HEK293 (cell line): Measurements from ENCODE around the gene FNDC5.
A peak's percentile ranks its signal among the peaks of the same experiment; 100 is the strongest.

Experiments
- CTCF ChIA-PET: fragments of 350-600 bp; formaldehyde crosslinking; extraction: SDS; loops from one replicate; lab custom pipeline; 2021; ENCODE audit warnings: antibody characterized with exemption; lab: Yijun Ruan, JAX
- POLR2A ChIA-PET: fragments of 300-600 bp; formaldehyde crosslinking; extraction: SDS; loops from one replicate; lab custom pipeline; 2020; ENCODE audit warnings: antibody characterized with exemption, inconsistent platforms; lab: Yijun Ruan, JAX
- H3K27ac ChIP-seq: fragments of 200-500 bp; sonication (Bioruptor generic); 2 replicates; pipeline ENCODE4 v1.5.1; 2014; ENCODE audit warnings: low read depth, low read length, control low read depth, inconsistent platforms; ENCODE audit errors: extremely low read depth
- H3K36me3 ChIP-seq, 2 experiments: fragments of 200-500 bp in 1 of 2; sonication (Bioruptor generic) in 1 of 2; 1 replicate in 1 of 2; 2 replicates in 1 of 2; pipeline ENCODE4 v1.5.1; 2014 to 2017; ENCODE audit warnings: inconsistent platforms in 2 of 2, low read length in 2 of 2; ENCODE audit not compliant: control insufficient read depth in 2 of 2, insufficient read depth in 1 of 2
- H3K4me1 ChIP-seq: fragments of 200-500 bp; sonication (Bioruptor generic); 2 replicates; pipeline ENCODE4 v1.5.1; 2014; ENCODE audit warnings: mild to moderate bottlenecking, low read length, inconsistent platforms; ENCODE audit not compliant: control insufficient read depth, insufficient read depth
- H3K4me3 ChIP-seq: 2 replicates; pipeline ENCODE4 v1.5.1; 2011; ENCODE audit warnings: low read depth, mild to moderate bottlenecking, control low read depth, low read length, moderate library complexity
- H3K9me3 ChIP-seq: fragments of 200-500 bp; sonication (Bioruptor generic); 2 replicates; pipeline ENCODE4 v1.5.1; 2014; ENCODE audit warnings: low read depth, low read length, inconsistent platforms; ENCODE audit not compliant: control insufficient read depth, insufficient read depth
- BCL11B ChIP-seq: fragments of 450-650 bp; formaldehyde crosslinking; IDR thresholded peaks from 2 replicates; pipeline ENCODE4 v1.5.1; 2016; ENCODE audit warnings: low read depth, missing biosample characterization, missing genetic modification characterization
- GLI4 ChIP-seq: fragments of 450-650 bp; formaldehyde crosslinking; IDR thresholded peaks from 2 replicates; pipeline ENCODE4 v1.5.1; 2016; ENCODE audit warnings: missing biosample characterization, missing genetic modification characterization
- INSM2 ChIP-seq: fragments of 450-650 bp; formaldehyde crosslinking; IDR thresholded peaks from 2 replicates; pipeline ENCODE4 v1.5.1; 2016; ENCODE audit warnings: missing biosample characterization, missing genetic modification characterization
- PRDM6 ChIP-seq: fragments of 450-650 bp; formaldehyde crosslinking; IDR thresholded peaks from 2 replicates; pipeline ENCODE4 v1.5.1; 2017; ENCODE audit warnings: missing biosample characterization, missing genetic modification characterization
- SCRT1 ChIP-seq: fragments of 450-650 bp; formaldehyde crosslinking; IDR thresholded peaks from 2 replicates; pipeline ENCODE4 v1.5.1; 2016; ENCODE audit warnings: missing biosample characterization, missing genetic modification characterization, borderline replicate concordance
- ZBTB44 ChIP-seq: fragments of 450-650 bp; IDR thresholded peaks from 2 replicates; pipeline ENCODE4 v1.5.1; 2018; ENCODE audit warnings: missing biosample characterization, mild to moderate bottlenecking, missing genetic modification characterization
- ZNF16 ChIP-seq: fragments of 450-650 bp; formaldehyde crosslinking; IDR thresholded peaks from 2 replicates; pipeline ENCODE4 v1.5.1; 2016; ENCODE audit warnings: low read depth, missing biosample characterization, missing genetic modification characterization
- ZNF169 ChIP-seq: fragments of 450-650 bp; formaldehyde crosslinking; IDR thresholded peaks from 2 replicates; pipeline ENCODE4 v1.5.1; 2016; ENCODE audit warnings: missing biosample characterization, missing genetic modification characterization
- ZNF175 ChIP-seq: fragments of 450-650 bp; formaldehyde crosslinking; IDR thresholded peaks from 2 replicates; pipeline ENCODE4 v1.5.1; 2016; ENCODE audit warnings: missing biosample characterization, missing genetic modification characterization
- ZNF223 ChIP-seq: fragments of 450-650 bp; formaldehyde crosslinking; IDR thresholded peaks from 2 replicates; pipeline ENCODE4 v1.5.1; 2016; ENCODE audit warnings: missing biosample characterization, missing genetic modification characterization
- ZNF335 ChIP-seq: fragments of 450-650 bp; formaldehyde crosslinking; conservative IDR thresholded peaks from 2 replicates; pipeline ENCODE4 v1.5.1; 2016; ENCODE audit warnings: missing biosample characterization, missing genetic modification characterization
- ZNF610 ChIP-seq: fragments of 450-650 bp; formaldehyde crosslinking; IDR thresholded peaks from 2 replicates; pipeline ENCODE4 v1.5.1; 2016; ENCODE audit warnings: missing biosample characterization, missing genetic modification characterization, borderline replicate concordance
- ZNF621 ChIP-seq: fragments of 450-650 bp; formaldehyde crosslinking; IDR thresholded peaks from 2 replicates; pipeline ENCODE4 v1.5.1; 2017; ENCODE audit warnings: missing biosample characterization, missing genetic modification characterization
- ZNF701 ChIP-seq: fragments of 450-650 bp; formaldehyde crosslinking; IDR thresholded peaks from 2 replicates; pipeline ENCODE4 v1.5.1; 2016; ENCODE audit warnings: missing biosample characterization, missing genetic modification characterization
- ZNF76 ChIP-seq: fragments of 450-650 bp; formaldehyde crosslinking; IDR thresholded peaks from 2 replicates; pipeline ENCODE4; 2016; ENCODE audit warnings: low read depth, missing biosample characterization, missing genetic modification characterization, borderline replicate concordance
- ZSCAN16 ChIP-seq: fragments of 450-650 bp; formaldehyde crosslinking; IDR thresholded peaks from 2 replicates; pipeline ENCODE4 v1.5.1; 2016; ENCODE audit warnings: missing biosample characterization, missing genetic modification characterization
- ZSCAN30 ChIP-seq: fragments of 450-650 bp; IDR thresholded peaks from 2 replicates; pipeline ENCODE4 v1.5.1; 2018; ENCODE audit warnings: missing biosample characterization, mild to moderate bottlenecking, missing genetic modification characterization, moderate library complexity
- TF ChIP-seq, protein P1 (sequence below): fragments of 450-650 bp; formaldehyde crosslinking; IDR thresholded peaks from 2 replicates; pipeline ENCODE4 v1.5.1; 2016; ENCODE audit warnings: missing biosample characterization, missing genetic modification characterization
- TF ChIP-seq, protein P2 (sequence below): fragments of 450-650 bp; formaldehyde crosslinking; IDR thresholded peaks from 2 replicates; pipeline ENCODE4 v1.5.1; 2017; ENCODE audit warnings: missing biosample characterization, missing genetic modification characterization

FNDC5 gene

GRCh38 chr1:32900371-32900955 lies 29.8 kb upstream of the FNDC5 start:
- Histone ChIP-seq H3K4me3 (peak overlapping the region; percentile 41), H3K9me3 (no peaks in the 10 kb centered on the region), H3K4me1 (no peaks in the 10 kb centered on the region), H3K27ac (no peak overlapping the region), H3K36me3 (no peaks in the 10 kb centered on the region)
- TF ChIP-seq ZNF16 = no peak
- TF ChIP-seq PRDM6 (tag by site-specific recombination) = no peak
- no peak for TF ChIP-seq ZNF223 (tag by site-specific recombination)
- TF ChIP-seq ZNF76 (tag by site-specific recombination) = no peak
- TF ChIP-seq ZNF335 (tag by site-specific recombination) = no peak
- TF ChIP-seq ZSCAN16 (tag by site-specific recombination) = no peak
- no peak for TF ChIP-seq ZNF621 (tag by site-specific recombination)
- TF ChIP-seq ZNF169 (tag by site-specific recombination) = no peak
- TF ChIP-seq BCL11B (tag by site-specific recombination) = no peak
- TF ChIP-seq ZNF175 (tag by site-specific recombination) = no peak
- no peak for TF ChIP-seq ZNF701 (tag by site-specific recombination)
- no peak for TF ChIP-seq ZSCAN30
- no peak for TF ChIP-seq GLI4
- TF ChIP-seq, protein P1, sequence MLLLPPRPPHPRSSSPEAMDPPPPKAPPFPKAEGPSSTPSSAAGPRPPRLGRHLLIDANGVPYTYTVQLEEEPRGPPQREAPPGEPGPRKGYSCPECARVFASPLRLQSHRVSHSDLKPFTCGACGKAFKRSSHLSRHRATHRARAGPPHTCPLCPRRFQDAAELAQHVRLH (tag by site-specific recombination) = no peak
- TF ChIP-seq ZNF610 = no peak
- TF ChIP-seq, protein P2, sequence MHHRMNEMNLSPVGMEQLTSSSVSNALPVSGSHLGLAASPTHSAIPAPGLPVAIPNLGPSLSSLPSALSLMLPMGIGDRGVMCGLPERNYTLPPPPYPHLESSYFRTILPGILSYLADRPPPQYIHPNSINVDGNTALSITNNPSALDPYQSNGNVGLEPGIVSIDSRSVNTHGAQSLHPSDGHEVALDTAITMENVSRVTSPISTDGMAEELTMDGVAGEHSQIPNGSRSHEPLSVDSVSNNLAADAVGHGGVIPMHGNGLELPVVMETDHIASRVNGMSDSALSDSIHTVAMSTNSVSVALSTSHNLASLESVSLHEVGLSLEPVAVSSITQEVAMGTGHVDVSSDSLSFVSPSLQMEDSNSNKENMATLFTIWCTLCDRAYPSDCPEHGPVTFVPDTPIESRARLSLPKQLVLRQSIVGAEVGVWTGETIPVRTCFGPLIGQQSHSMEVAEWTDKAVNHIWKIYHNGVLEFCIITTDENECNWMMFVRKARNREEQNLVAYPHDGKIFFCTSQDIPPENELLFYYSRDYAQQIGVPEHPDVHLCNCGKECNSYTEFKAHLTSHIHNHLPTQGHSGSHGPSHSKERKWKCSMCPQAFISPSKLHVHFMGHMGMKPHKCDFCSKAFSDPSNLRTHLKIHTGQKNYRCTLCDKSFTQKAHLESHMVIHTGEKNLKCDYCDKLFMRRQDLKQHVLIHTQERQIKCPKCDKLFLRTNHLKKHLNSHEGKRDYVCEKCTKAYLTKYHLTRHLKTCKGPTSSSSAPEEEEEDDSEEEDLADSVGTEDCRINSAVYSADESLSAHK (tag by site-specific recombination) = no peak
- TF ChIP-seq SCRT1 = no peak
- TF ChIP-seq INSM2 (tag by site-specific recombination) = no peak
- TF ChIP-seq ZBTB44 = no peak
- CTCF ChIA-PET = interaction anchor here (0.6 to 1.5 kb wide), 2 partner anchors 33 to 240 kb away, joined by 3 read pairs; no protein-coding TSS in a partner anchor
- POLR2A ChIA-PET = no interaction called here
